Natural killer cell (primary cell): ENCODE data around the gene NSMCE1. TPM values are rescaled to one million over a fixed set of nuclear protein-coding genes. Genes with fewer than 3 reads are reported as not detected.

Experiments used
- ATAC-seq, 3 donors: fragments of 150-1000 bp in 2 of 3; fragments of 200-7000 bp in 1 of 3; cut with Tn5 transposase; 1 replicate in 1 of 3; 2 replicates in 2 of 3; pipeline ENCODE4 v1.10.0; 2021; ENCODE audit warnings: mild to moderate bottlenecking in 2 of 3, moderate library complexity in 2 of 3
- DNase-seq, 2 donors: peaks; one replicate each; pipeline versions ENCODE4 v3.0.0 to v3.0.0-alpha.2; 2013 to 2021; ENCODE audit warnings: mixed read lengths in 1 of 2
- H3K27ac ChIP-seq: one replicate; pipeline ENCODE4 v1.5.1; 2013; ENCODE audit warnings: mild to moderate bottlenecking, low read length
- H3K27me3 ChIP-seq: one replicate; pipeline ENCODE4 v1.6.1; 2013; ENCODE audit warnings: low read length; ENCODE audit not compliant: control insufficient read depth, insufficient read depth
- H3K36me3 ChIP-seq: one replicate; pipeline ENCODE4 v1.6.1; 2013; ENCODE audit warnings: low read length; ENCODE audit not compliant: control insufficient read depth, insufficient read depth
- H3K4me1 ChIP-seq: one replicate; pipeline ENCODE4 v1.6.1; 2013; ENCODE audit warnings: low read length; ENCODE audit not compliant: control insufficient read depth, insufficient read depth
- H3K4me3 ChIP-seq: one replicate; pipeline ENCODE4 v1.5.1; 2013; ENCODE audit warnings: low read length
- H3K9me3 ChIP-seq: one replicate; pipeline ENCODE4 v1.6.1; 2013; ENCODE audit warnings: low read length; ENCODE audit not compliant: control insufficient read depth, insufficient read depth
- H3K27ac Mint-ChIP-seq, 2 donors: one replicate each; pipeline ENCODE4 v1.8.0; 2022; ENCODE audit warnings: mild to moderate bottlenecking in 2 of 2, mixed read lengths in 2 of 2, moderate library complexity in 1 of 2
- H3K27me3 Mint-ChIP-seq, 2 donors: one replicate each; pipeline ENCODE4 v1.8.0; 2022; ENCODE audit warnings: low read depth in 2 of 2, mixed read lengths in 2 of 2
- H3K36me3 Mint-ChIP-seq: one replicate; pipeline ENCODE4 v1.8.0; 2022; ENCODE audit warnings: mixed read lengths
- H3K4me1 Mint-ChIP-seq, 2 donors: one replicate each; pipeline ENCODE4 v1.8.0; 2022; ENCODE audit warnings: mixed read lengths in 2 of 2
- H3K4me3 Mint-ChIP-seq: one replicate; pipeline ENCODE4 v1.8.0; 2022; ENCODE audit warnings: mild to moderate bottlenecking, moderate library complexity, mixed read lengths
- H3K9me3 Mint-ChIP-seq, 2 donors: one replicate each; pipeline ENCODE4 v1.8.0; 2022; ENCODE audit warnings: mixed read lengths in 2 of 2
- WGBS: methylation state at CpG from one replicate; pipeline ENCODE4 v1.1.7; 2013; ENCODE audit warnings: missing lambda C conversion rate; ENCODE audit not compliant: insufficient coverage; 5-methylcytosine and 5-hydroxymethylcytosine counted together
- intact Hi-C: fragments of 100-400 bp; cut with micrococcal nuclease; formaldehyde crosslinking; loops from one replicate; pipeline ENCODE4 v1.14.2; 2022
- total RNA-seq, 4 donors: library from RNA; stranded (reverse); fragments of 120-200 nt in 1 of 4; gene quantifications; one replicate each; pipeline versions ENCODE4 v1.2.3 to v1.2.4, GENCODE V29; 2013 to 2022
- TF ChIP-seq, protein P1 (sequence below): fragments of 200-600 bp; IDR thresholded peaks from one replicate; pipeline ENCODE4 v1.8.0; 2022; ENCODE audit warnings: antibody characterized with exemption

The NSMCE1 gene
- total RNA-seq, 3 donors from 2014 or later (not counting 1 experiment from before 2014, with no cell fraction given): 29.4 to 42.7 (median 37.7) TPM

DNA sequence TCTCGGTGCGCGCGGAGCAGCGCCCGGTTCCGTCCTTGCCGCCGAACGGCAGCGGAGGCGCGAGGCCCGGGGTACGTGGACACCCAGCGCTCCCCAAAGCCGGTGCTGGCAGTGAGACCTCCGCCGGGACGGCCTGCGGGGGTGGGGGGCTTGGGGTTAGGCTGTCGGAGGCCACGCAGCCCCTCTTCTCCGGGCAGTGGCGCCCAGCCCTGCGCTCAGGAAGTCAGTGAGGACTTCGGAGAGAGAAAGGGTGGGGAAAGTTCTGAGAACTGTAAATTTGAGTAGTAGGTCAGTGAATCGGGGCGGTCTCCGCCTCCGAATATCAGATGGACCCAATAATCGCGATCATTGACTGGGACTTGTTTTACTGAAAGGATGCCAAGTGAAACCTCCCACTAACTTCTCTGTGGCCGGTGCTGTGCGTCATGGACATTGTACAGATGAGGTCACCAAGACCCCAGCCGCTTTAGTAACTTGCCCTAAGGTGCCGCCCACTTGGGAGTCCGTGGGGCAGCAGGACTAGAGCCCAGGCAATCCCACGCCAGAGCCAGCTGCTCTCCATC, 45.7 kb upstream of the NSMCE1 start:
- peak; percentile 49 to 61 (median 53) for ATAC-seq

GRCh38 chr16:27313422-27314160, 45.0 kb upstream of the NSMCE1 start, which contains the start of gene IL4R:
Gene IL4R, plus strand, starts transcription at chr16:27313974. Its CDS starts 26,230 bp downstream, at chr16:27340204.
- under 1% methylated on average over 83 of the region's 85 CpGs for WGBS
- no peaks in the 10 kb centered on the region for H3K36me3 Mint-ChIP-seq
- Histone ChIP-seq H3K36me3 (no peaks in the 10 kb centered on the region), H3K4me3 (peak within 1 kb of the TSS; percentile 72), H3K27me3 (no peaks in the 10 kb centered on the region), H3K4me1 (peaks cover 52% of the 10 kb centered on the region), H3K27ac (peak within 1 kb of the TSS; percentile 92), H3K9me3 (no peaks in the 10 kb centered on the region)
- peak within 1 kb of the TSS; percentile 96 for H3K4me3 Mint-ChIP-seq
- H3K27ac Mint-ChIP-seq: peak within 1 kb of the TSS; percentile 89 to 91
- ATAC-seq: peak; percentile 65 to 80 (median 79)
- DNase-seq: peak; percentile 68 to 83
- TF ChIP-seq, protein P1, sequence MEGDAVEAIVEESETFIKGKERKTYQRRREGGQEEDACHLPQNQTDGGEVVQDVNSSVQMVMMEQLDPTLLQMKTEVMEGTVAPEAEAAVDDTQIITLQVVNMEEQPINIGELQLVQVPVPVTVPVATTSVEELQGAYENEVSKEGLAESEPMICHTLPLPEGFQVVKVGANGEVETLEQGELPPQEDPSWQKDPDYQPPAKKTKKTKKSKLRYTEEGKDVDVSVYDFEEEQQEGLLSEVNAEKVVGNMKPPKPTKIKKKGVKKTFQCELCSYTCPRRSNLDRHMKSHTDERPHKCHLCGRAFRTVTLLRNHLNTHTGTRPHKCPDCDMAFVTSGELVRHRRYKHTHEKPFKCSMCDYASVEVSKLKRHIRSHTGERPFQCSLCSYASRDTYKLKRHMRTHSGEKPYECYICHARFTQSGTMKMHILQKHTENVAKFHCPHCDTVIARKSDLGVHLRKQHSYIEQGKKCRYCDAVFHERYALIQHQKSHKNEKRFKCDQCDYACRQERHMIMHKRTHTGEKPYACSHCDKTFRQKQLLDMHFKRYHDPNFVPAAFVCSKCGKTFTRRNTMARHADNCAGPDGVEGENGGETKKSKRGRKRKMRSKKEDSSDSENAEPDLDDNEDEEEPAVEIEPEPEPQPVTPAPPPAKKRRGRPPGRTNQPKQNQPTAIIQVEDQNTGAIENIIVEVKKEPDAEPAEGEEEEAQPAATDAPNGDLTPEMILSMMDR: no peak
- H3K9me3 Mint-ChIP-seq: no peaks in the 10 kb centered on the region
- no peaks in the 10 kb centered on the region for H3K27me3 Mint-ChIP-seq
- peaks cover 36 to 50% of the 10 kb centered on the region in 2 donors for H3K4me1 Mint-ChIP-seq
- intact Hi-C loops: loop anchor here (2.0 kb wide), 2 partner anchors 79 to 133 kb away; no protein-coding TSS in a partner anchor

More for the DNA sequence above, 45.7 kb upstream of the NSMCE1 start:
- Mint-ChIP-seq H3K9me3 (no peaks in the 10 kb centered on the region), H3K36me3 (no peaks in the 10 kb centered on the region), H3K27ac (peak overlapping the region; percentile 89 to 91), H3K27me3 (no peaks in the 10 kb centered on the region), H3K4me1 (peaks cover 42 to 56% of the 10 kb centered on the region in 2 donors), H3K4me3 (peak overlapping the region; percentile 96)
- Histone ChIP-seq H3K4me1 (peaks cover 58% of the 10 kb centered on the region), H3K9me3 (no peaks in the 10 kb centered on the region), H3K4me3 (peak overlapping the region; percentile 72), H3K36me3 (no peaks in the 10 kb centered on the region), H3K27ac (peak overlapping the region; percentile 92), H3K27me3 (no peaks in the 10 kb centered on the region)
- DNase-seq: peak; percentile 56 to 72
- WGBS: under 1% methylated on average over 39 of the region's 39 CpGs
- intact Hi-C loops: loop anchor here (2.0 kb wide), 2 partner anchors 79 to 133 kb away; no protein-coding TSS in a partner anchor
- TF ChIP-seq, protein P1: no peak

- no peaks in the 10 kb centered on the region for H3K9me3 Mint-ChIP-seq
- peak overlapping the region; percentile 96 for H3K4me3 Mint-ChIP-seq
- Histone ChIP-seq H3K9me3 (no peaks in the 10 kb centered on the region), H3K4me1 (peaks cover 44% of the 10 kb centered on the region), H3K27ac (peak overlapping the region; percentile 65), H3K36me3 (no peaks in the 10 kb centered on the region), H3K27me3 (no peaks in the 10 kb centered on the region), H3K4me3 (peak overlapping the region; percentile 39)
- ATAC-seq (no peak), DNase-seq (no peak)
- H3K4me1 Mint-ChIP-seq: peaks cover 28 to 42% of the 10 kb centered on the region in 2 donors
- intact Hi-C loops: no loop called here
- peak overlapping the region; percentile 89 to 91 for H3K27ac Mint-ChIP-seq
- 76% methylated on average over 11 of the region's 11 CpGs for WGBS
- H3K27me3 Mint-ChIP-seq: no peaks in the 10 kb centered on the region
- TF ChIP-seq, protein P1: no peak
- H3K36me3 Mint-ChIP-seq: no peaks in the 10 kb centered on the region
Observed at GRCh38 chr16:27312580-27313421, 44.2 kb upstream of the NSMCE1 start.
